Stimulated activated CD4-positive, alpha-beta T cell treated with anti-CD3 and anti-CD28 coated beads, TNF-alpha, amount 100 ng/mL, for 4 hours (primary cell): ENCODE measurements around the gene TSPEAR.
"Not testable (repeated sequence)": the region's sequence is repeated elsewhere in the genome, so short reads cannot be mapped to it uniquely, and the experiment has no call there.

Experiments
- DNase-seq, 3 experiments: peaks; one replicate each; pipeline ENCODE4 v3.0.0-alpha.2; 2020; ENCODE audit warnings: low read depth in 3 of 3

TSPEAR gene

GRCh38 chr21:44569861-44570517, 141.4 kb downstream of the TSPEAR start:
- no peak for DNase-seq

- DNase-seq, result no peak
These were observed 142.5 kb downstream of the TSPEAR start for GRCh38 chr21:44568667-44569556.

- DNase-seq, result no peak
These were observed 143.1 kb downstream of the TSPEAR start for GRCh38 chr21:44568261-44568660.

GRCh38 chr21:44567481-44568171, 143.7 kb downstream of the TSPEAR start:
- DNase-seq, result no peak

DNA sequence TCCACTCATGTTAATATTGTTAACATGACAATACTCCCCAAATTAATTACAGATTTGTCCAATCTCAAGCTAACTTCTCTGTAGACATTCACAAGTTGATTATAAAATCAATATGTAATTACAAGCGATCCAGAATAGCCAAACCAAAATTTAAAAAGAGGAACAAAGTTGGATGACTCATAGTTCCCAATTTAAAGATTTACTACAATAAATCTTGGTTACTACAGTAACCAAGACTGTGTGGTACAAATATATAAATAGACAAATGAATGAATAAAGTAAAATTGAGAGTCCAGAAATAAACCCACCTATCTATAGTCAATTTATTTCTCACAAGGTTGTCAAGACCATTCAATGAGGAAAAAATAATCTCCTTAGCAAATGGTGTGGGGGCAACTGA, 145.0 kb downstream of the TSPEAR start:
- no peak for DNase-seq

DNA sequence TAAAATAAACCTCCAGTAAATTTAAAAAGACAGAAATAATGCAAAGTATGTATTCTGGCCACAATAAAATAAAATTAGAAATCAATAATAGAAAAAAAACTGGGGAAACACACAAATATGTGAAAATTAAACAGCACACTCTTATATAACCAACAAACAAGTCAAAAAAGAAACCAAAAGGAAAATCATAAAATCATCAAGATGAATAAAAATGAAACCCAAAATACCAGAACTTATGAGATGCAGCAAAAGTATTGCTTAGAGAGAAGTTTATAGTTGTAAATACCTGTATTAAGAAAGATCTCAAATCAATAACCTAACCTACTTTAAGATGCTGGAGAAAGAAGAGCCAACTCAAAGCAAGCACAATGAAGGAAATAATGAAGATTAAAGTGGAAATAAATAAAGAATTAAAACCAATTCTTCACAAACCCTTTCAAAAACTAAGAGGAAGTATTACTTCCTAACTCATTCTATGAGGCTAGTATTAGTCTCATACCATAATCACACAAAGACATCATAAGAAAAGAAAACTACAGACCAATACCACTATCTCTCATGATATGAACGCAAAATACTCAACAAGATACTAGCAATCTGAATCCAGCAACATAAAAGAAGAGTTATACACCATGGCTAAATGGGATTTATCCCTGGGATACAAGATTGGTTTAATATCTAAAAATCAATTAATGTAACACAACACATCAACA, 146.3 kb downstream of the TSPEAR start:
- no peak for DNase-seq

DNA sequence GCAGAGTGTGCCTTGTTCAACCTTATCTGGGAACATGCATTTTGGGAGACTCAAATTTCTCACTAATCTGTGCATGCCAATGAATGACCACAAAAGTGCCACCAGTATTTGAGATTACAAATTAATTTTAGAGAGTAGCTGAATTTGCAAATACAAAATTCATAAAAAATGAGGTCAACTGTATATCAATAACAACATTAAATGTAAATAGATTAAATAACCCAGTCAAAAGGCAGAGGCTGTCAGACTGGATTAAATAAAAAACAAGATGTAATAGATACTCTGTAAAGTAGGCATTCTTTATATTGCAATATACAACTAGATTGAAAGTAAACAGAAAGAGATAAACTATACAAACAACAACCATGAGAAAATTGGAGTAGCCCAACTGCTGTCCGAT, 147.3 kb downstream of the TSPEAR start:
- no peak for DNase-seq

GRCh38 chr21:44558695-44559094, 152.7 kb downstream of the TSPEAR start, which contains the start of gene KRTAP10-3:
TSS of gene KRTAP10-3 (minus strand) at chr21:44558795. CDS start at chr21:44558715, 80 bp downstream.
- DNase-seq, result no peak

DNA sequence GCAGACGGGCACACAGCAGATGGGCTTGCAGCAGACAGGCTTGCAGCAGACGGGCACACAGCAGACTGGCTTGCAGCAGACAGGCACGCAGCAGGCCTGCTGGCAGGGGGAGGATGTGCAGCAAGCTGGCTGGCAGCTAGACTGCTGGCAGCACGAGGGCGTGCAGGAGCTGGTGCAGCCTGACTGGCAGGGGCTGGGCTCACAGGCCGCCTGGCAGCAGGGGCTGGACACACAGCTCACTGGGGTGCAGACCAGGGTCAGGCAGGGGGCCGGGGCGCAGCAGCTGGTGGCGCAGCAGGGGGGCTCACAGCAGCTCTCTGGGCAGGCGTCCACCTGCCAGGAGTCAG, 153.1 kb downstream of the TSPEAR start:
- not testable (repeated sequence) for DNase-seq

DNA sequence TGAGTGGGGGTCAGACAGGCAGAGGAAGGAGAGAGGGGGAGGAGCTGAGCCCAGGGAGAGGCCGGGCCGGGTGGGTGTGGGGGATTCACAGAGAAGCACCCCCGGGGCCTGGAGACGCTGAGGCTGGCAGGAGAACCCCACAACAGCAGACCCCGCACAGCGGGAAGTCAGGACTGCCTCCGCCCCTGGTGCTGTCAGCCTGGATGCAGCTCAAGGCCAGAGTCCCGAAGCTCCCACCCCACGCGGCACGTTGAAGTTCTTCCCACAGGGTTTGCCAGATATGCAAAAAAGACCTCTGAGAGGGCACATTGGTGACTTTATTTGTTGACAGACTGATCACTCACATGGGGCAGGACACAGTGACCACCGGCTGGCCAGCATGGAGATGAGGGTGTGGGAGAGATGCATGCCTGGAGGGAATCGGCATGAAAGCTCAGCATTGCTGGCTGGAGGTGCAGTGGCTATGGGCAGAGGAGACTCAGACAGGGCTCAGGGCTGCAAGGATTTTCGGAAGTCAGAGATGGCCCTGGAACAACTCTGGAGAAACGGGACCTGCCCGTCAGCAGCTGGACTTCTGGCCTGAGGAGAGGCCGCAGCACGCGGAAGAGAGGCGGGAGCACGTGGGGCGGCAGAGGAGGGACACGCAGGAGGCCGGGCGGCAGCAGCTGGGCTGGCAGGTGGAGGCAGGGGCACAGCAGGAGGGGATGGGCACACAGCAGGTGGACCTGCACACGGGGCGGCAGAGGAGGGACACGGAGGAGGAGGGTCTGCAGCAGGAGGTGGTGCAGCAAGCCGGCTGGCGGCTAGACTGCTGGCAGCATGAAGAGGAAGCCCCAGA, 153.7 kb downstream of the TSPEAR start:
- DNase-seq, result no peak

DNA sequence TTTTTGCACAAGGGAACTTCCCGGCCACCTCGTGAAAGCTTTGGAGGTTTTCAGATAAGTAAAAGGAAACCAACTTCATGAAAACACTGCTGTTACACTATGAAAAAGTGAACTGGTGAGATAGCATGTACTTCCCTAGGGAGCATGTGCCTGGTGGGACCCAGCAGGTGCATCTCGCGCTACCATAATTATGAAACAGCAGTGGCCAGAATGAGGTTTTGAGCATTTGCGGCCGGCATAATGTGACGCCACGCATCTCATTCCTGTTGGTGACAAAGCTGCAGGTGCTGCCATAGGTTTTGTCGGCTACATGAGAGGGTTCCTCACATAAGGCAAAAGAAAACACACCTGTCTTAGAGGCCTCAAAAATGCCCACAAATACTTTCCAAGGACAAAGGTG, 154.5 kb downstream of the TSPEAR start:
- no peak for DNase-seq

GRCh38 chr21:44555200-44555875, 156.0 kb downstream of the TSPEAR start:
- no peak for DNase-seq

DNA sequence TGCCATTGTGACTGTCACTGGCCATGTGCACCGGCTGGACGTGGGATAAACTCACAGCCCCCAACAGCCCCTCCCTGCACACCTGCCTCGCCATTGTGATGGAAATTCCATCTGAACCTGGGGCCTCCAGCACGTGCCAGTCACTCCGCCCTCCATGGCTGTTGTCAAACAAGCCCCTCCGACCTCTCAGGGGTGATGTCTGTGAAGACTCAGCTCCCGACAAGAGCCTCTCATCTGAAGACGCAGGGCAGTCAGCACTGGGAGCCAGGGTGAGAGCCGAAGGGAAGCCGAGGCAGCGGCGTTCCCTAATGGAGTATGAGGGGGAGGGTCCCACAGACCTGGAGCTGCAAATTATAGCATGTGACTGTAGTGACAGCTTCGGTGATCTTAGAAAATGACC, 158.7 kb downstream of the TSPEAR start:
- DNase-seq, result no peak

GRCh38 chr21:44552136-44552535, 159.2 kb downstream of the TSPEAR start:
- no peak for DNase-seq

DNA sequence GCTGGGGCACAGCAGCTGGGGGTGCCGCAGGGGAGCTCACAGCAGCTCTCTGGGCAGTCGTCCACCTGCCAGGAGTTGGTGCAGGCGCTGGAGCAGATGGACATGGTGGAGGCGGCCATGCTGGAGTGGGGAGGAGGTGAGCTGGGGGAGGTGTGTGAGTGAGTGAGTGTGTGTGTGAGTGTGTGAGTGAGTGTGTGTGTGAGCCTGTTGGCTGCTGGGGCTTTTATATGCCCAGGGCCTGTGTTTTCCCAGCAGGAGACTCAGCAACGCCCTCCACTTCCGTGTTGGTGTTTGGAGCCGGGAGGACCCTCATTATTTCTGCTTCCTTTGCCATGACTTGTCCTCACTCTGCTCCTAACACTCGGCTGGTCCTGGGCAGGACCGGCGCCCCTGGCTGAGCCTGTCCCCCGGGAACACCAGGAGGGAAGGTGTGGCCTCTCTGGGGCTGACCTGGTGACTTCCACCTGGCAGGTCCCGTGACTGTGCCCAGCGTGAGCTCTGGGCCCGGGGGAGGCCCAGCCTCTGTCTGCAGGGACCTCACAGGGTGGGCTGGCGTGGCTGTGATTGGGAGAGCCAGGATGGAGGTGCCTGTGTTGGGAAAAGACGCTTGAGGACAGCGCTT, 159.9 kb downstream of the TSPEAR start, which contains the start of gene KRTAP10-2:
TSS of gene KRTAP10-2 (minus strand) at position 166 of the 622 bp plus-strand sequence. CDS start at position 119, 47 bp downstream.
- no peak for DNase-seq

DNA sequence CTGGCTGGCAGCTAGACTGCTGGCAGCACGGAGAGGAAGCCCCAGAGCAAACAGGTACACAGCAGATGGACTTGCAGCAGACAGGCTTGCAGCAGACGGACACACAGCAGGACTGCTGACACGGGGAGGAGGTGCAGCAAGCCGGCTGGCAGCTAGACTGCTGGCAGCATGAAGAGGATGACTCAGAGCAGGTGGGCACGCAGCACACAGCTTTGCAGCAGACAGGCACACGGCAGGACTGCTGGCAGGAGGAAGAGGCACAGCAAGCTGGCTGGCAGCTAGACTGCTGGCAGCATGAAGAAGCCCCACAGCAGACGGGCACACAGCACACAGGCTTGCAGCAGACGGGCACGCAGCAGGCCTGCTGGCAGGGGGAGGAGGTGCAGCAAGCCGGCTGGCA, 160.6 kb downstream of the TSPEAR start:
- no peak for DNase-seq

- not testable (repeated sequence) for DNase-seq
These were observed 161.1 kb downstream of the TSPEAR start for GRCh38 chr21:44550285-44550684.

DNA sequence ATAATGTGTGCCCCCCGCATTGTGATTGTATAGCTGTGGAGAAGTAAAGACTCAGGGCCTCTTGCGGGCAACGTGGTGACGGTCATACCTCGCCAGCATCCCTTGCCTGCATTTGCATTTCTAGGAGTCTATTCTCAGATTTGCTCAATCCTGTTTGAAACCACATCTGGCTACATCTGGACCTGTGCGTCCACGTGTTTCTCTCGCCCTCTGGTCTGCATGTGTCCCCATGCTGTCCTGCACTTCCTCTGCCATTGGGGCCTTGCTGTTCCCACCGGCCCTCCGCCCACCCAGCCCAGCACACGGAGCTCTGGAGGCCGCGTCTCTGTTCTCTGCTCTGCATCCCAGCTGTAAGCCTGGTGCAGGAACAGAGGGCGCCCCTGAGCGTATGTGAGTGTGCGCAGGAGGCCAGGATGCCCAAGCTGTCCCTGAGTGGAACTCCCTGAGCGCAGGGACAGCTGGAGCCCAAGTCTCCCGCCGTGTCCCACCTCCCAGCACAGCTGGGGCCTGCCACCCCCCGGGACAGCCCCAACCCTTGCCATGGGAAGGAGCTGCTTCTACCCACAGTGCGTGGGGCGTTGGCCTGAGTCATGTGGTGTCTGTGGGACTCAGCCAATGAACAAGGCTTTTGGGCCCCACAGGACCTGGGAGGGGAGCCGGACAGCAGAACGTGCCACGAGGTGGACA, 161.7 kb downstream of the TSPEAR start:
- DNase-seq, result no peak

- DNase-seq, result no peak
These were observed 162.4 kb downstream of the TSPEAR start for GRCh38 chr21:44548922-44549321.
